ENCODE results near the gene HSP90AB1. TPM values are rescaled to one million over a fixed set of nuclear protein-coding genes. Genes with fewer than 3 reads are reported as not detected.

The HSP90AB1 gene
- total and polyA plus RNA-seq, 2 of the 8 experiments (the other 6 are each of a cell fraction or from before 2014, with no cell fraction given) = 1,564 to 2,297 TPM

GRCh38 chr6:44254191-44255104 lies 7.5 kb downstream of the HSP90AB1 start (continued):
- TF ChIP-seq CHD7 (IDR thresholded peaks at IDR 0.05; ENCODE audit: insufficient replicate concordance, low read length) (no peak), JUND (IDR thresholded peaks at IDR 0.05; ENCODE audit: low read length) (no peak), SP2 (IDR thresholded peaks at IDR 0.05; ENCODE audit: low read length) (no peak), KDM1A (IDR thresholded peaks at IDR 0.05; ENCODE audit: borderline replicate concordance, low read length) (no peak), ZNF274 (IDR thresholded peaks at IDR 0.05; ENCODE audit: borderline replicate concordance, extremely low read depth, low read length) (no peak), NRF1 (IDR thresholded peaks at IDR 0.05; ENCODE audit: low read depth, low read length) (no peak), USF2 (IDR thresholded peaks at IDR 0.05; ENCODE audit: low read length) (no peak), RXRA (IDR thresholded peaks at IDR 0.05; ENCODE audit: insufficient read depth, low read depth, low read length) (no peak)
